Neural cell (in vitro differentiated cells): Measurements from ENCODE around the gene KIAA1614. TPM values are rescaled to one million over a fixed set of nuclear protein-coding genes. Genes with fewer than 3 reads are reported as not detected.

Source experiments
- H2AFZ ChIP-seq: fragments of 200-600, 300-800 bp; sonication (generic), shearing (Covaris generic); 2 replicates; pipeline ENCODE4 v1.6.0; 2014; ENCODE audit warnings: low read depth, mild to moderate bottlenecking, antibody characterized with exemption, low read length, moderate library complexity
- H3F3A ChIP-seq: fragments of 200-600 bp; shearing (Covaris generic); 2 replicates; pipeline ENCODE4 v1.6.1; 2016; ENCODE audit warnings: mild to moderate bottlenecking, moderate library complexity, mixed read lengths, antibody characterized with exemption, low read length; ENCODE audit not compliant: insufficient read depth, poor library complexity, severe bottlenecking
- H3K27ac ChIP-seq: fragments of 200-600, 300-800 bp; sonication (generic), shearing (Covaris generic); 2 replicates; pipeline ENCODE4 v1.5.1; 2014; ENCODE audit warnings: mild to moderate bottlenecking, low read length, moderate library complexity
- H3K27me3 ChIP-seq: fragments of 300-800, 200-600 bp; sonication (generic), shearing (Covaris generic); 2 replicates; pipeline ENCODE4 v1.6.0; 2014; ENCODE audit warnings: mild to moderate bottlenecking, low read depth, low read length, moderate library complexity; ENCODE audit not compliant: insufficient read depth
- H3K36me3 ChIP-seq: fragments of 300-800, 200-600 bp; sonication (generic), shearing (Covaris generic); 2 replicates; pipeline ENCODE4 v1.5.1; 2014; ENCODE audit warnings: mild to moderate bottlenecking, antibody characterized with exemption, low read length, moderate library complexity; ENCODE audit not compliant: insufficient read depth
- H3K4me2 ChIP-seq: fragments of 300-800, 200-600 bp; sonication (generic), shearing (Covaris generic); 2 replicates; pipeline ENCODE4 v1.6.0; 2014; ENCODE audit warnings: mild to moderate bottlenecking, low read length
- H3K4me3 ChIP-seq: fragments of 300-800, 200-600 bp; sonication (generic), shearing (Covaris generic); 2 replicates; pipeline ENCODE4 v1.5.1; 2014; ENCODE audit warnings: mild to moderate bottlenecking, low read length, moderate library complexity
- H3K79me2 ChIP-seq: fragments of 200-600 bp; shearing (Covaris generic); replicated peaks from 2 replicates; pipeline ENCODE4 v1.6.0; 2014; ENCODE audit warnings: mild to moderate bottlenecking, low read length, moderate library complexity; ENCODE audit not compliant: insufficient read depth
- H3K9ac ChIP-seq: fragments of 300-800, 200-600 bp; sonication (generic), shearing (Covaris generic); 2 replicates; pipeline ENCODE4 v1.6.1; 2016; ENCODE audit warnings: mild to moderate bottlenecking, low read length, mixed read lengths
- H3K9me2 ChIP-seq: fragments of 200-600 bp; shearing (Covaris generic); 2 replicates; pipeline ENCODE4 v1.6.1; 2016; ENCODE audit warnings: mild to moderate bottlenecking, low read length, mixed read lengths; ENCODE audit not compliant: insufficient read depth
- H3K9me3 ChIP-seq: fragments of 200-600, 300-800 bp; sonication (generic), shearing (Covaris generic); 2 replicates; pipeline ENCODE4 v1.6.1; 2016; ENCODE audit warnings: mild to moderate bottlenecking, mixed run types, low read length, moderate library complexity, mixed read lengths
- H4K20me1 ChIP-seq: fragments of 200-600 bp; shearing (Covaris generic); 2 replicates; pipeline ENCODE4 v1.6.1; 2016; ENCODE audit warnings: mild to moderate bottlenecking, mixed run types; ENCODE audit not compliant: insufficient read depth
- CTCF ChIP-seq: fragments of 450-650 bp; IDR thresholded peaks from 2 replicates; pipeline ENCODE4 v1.5.1; 2014; ENCODE audit warnings: antibody characterized with exemption, mild to moderate bottlenecking, moderate library complexity; ENCODE audit not compliant: poor library complexity, severe bottlenecking
- EP300 ChIP-seq: fragments of 450-650 bp; conservative IDR thresholded peaks from 2 replicates; pipeline ENCODE4 v1.6.1; 2014; ENCODE audit warnings: antibody characterized with exemption, mild to moderate bottlenecking, moderate library complexity; ENCODE audit not compliant: poor library complexity, severe bottlenecking
- EZH2 ChIP-seq: fragments of 200-600, 300-800 bp; shearing (Covaris generic), sonication (generic); IDR thresholded peaks from 2 replicates; pipeline ENCODE4 v1.6.1; 2014; ENCODE audit warnings: antibody characterized with exemption, low read length, borderline replicate concordance, mild to moderate bottlenecking; ENCODE audit not compliant: insufficient read depth, poor library complexity, severe bottlenecking
- MXI1 ChIP-seq: fragments of 450-650 bp; conservative IDR thresholded peaks from 2 replicates; pipeline ENCODE4 v1.6.1; 2014; ENCODE audit warnings: antibody characterized with exemption, mild to moderate bottlenecking; ENCODE audit not compliant: poor library complexity, severe bottlenecking
- POLR2AphosphoS5 ChIP-seq: IDR thresholded peaks from 2 replicates; pipeline ENCODE4 v1.6.1; 2012
- RAD21 ChIP-seq: fragments of 450-650 bp; conservative IDR thresholded peaks from 2 replicates; pipeline ENCODE4 v1.6.1; 2014; ENCODE audit warnings: antibody characterized with exemption, mild to moderate bottlenecking, moderate library complexity
- REST ChIP-seq: IDR thresholded peaks from 2 replicates; pipeline ENCODE4 v1.6.1; 2012; ENCODE audit warnings: borderline replicate concordance
- SMC3 ChIP-seq: fragments of 450-650 bp; conservative IDR thresholded peaks from 2 replicates; pipeline ENCODE4 v1.6.1; 2014; ENCODE audit warnings: antibody characterized with exemption, mild to moderate bottlenecking, moderate library complexity; ENCODE audit not compliant: poor library complexity
- TAF1 ChIP-seq: IDR thresholded peaks from 2 replicates; pipeline ENCODE4 v1.6.1; 2012; ENCODE audit warnings: low read depth
- polyA plus RNA-seq: library from polyadenylated mRNA; depleted of rRNA; stranded (reverse); fragments of >200 nt; gene quantifications from 2 replicates; pipeline ENCODE4 v1.2.3, GENCODE V29; 2014

The KIAA1614 gene
- polyA plus RNA-seq, 1 donor from 2014 or later: 0.50 TPM

DNA sequence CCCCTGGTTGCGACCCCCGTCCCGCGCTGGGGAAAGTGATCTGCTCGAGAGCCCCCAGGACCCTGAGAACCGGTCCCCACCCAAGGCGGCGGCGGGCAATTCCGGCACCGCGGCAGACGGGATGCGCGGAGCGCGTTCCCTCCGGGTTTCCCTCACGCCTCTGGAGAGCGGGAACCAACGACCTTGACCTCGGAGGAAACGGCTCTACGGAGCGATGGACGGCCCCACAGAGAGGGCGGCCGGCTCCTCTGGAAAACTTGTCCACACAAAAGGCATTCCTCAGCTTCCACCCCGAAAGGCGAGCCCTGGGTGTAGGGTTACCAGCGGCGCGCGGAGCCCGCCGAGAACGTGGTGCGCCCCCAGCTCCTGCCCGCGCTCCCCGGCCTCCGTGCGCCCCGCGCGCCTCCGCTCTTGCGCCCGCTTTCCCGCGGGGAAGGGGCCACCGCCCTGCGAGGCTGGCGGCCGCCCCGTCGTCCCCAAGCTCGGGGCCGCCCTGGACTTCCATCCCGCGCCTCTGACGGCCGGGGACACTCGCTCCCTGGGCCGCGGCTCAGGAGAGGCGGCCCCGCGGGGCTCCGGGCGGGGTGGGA, 391 bp upstream of the KIAA1614 start:
- no peak overlapping the region for H3K27ac ChIP-seq
- H3K27me3 ChIP-seq: peaks cover 34% of the 10 kb centered on the region
- H3K4me3 ChIP-seq: peak overlapping the region; percentile 59
- no peak overlapping the region for H2AFZ ChIP-seq
- no peaks in the 10 kb centered on the region for H3K36me3 ChIP-seq
- H3K79me2 ChIP-seq: no peaks in the 10 kb centered on the region
- no peaks in the 10 kb centered on the region for H3K9me3 ChIP-seq
- no peaks in the 10 kb centered on the region for H3F3A ChIP-seq
- no peaks in the 10 kb centered on the region for H3K9me2 ChIP-seq
- no peak overlapping the region for H3K9ac ChIP-seq
- no peak overlapping the region for H3K4me2 ChIP-seq
- H4K20me1 ChIP-seq: no peaks in the 10 kb centered on the region
- TF ChIP-seq POLR2AphosphoS5 (no peak), EZH2 (peak; percentile 62)

DNA sequence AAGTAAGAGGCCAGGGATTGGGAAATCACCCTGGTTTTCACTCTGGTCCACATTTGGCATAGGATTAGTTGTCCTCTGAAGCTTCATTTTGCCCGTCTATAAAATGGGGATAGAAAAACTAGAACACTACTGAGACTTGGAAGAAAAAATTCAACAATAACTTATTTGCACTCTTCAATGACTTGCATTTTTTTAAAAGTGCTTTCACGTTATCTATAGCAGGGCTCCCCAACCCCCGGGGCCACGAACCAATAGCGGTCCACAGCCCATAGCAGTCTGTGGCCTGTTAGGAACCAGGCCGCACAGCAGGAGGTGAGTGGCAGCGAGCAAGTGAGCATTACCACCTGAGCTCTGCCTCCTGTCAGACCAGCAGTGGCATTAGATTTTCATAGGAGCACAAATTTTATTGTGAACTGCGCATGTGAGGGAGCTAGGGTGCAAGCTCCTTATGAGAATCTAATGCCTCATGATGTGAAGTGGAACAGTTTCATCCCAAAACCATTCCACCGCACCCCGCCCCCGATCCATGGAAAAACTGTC, 2.8 kb downstream of the KIAA1614 start:
- no peak overlapping the region for H2AFZ ChIP-seq
- H3K9ac ChIP-seq: no peak overlapping the region
- TF ChIP-seq EP300 (no peak), EZH2 (no peak), MXI1 (no peak), REST (no peak), SMC3 (no peak), POLR2AphosphoS5 (no peak), TAF1 (no peak), CTCF (no peak), RAD21 (no peak)
- H3K36me3 ChIP-seq: no peaks in the 10 kb centered on the region
- H3K4me2 ChIP-seq: no peak overlapping the region
- H3K79me2 ChIP-seq: no peaks in the 10 kb centered on the region
- H3K27me3 ChIP-seq: peaks cover 34% of the 10 kb centered on the region
- no peaks in the 10 kb centered on the region for H3K9me3 ChIP-seq
- H3K9me2 ChIP-seq: no peaks in the 10 kb centered on the region
- H3K4me3 ChIP-seq: no peak overlapping the region
- no peaks in the 10 kb centered on the region for H3F3A ChIP-seq
- no peak overlapping the region for H3K27ac ChIP-seq
- H4K20me1 ChIP-seq: no peaks in the 10 kb centered on the region
